Measurements from ENCODE around the gene CCDC15.
A peak's percentile ranks its signal among the peaks of the same experiment; 100 is the strongest.

Gene CCDC15

GRCh38 chr11:124953753-124954589 lies at the start of gene CCDC15:
Gene CCDC15, plus strand, starts transcription at chr11:124954202. Its CDS starts 531 bp downstream, at chr11:124954733.
- Mint-ChIP-seq H3K9me3 (peaks cover 6% of the 10 kb centered on the region), H3K27me3 (ENCODE audit: low read depth, poor library complexity) (peaks cover 9% of the 10 kb centered on the region)
- peak; percentile 96 for DNase-seq

GRCh38 chr11:124915541-124916369 lies 38.2 kb upstream of the CCDC15 start:
- H3K9me3 Mint-ChIP-seq, result peaks cover 48% of the 10 kb centered on the region
- H3K36me3 Mint-ChIP-seq (ENCODE audit: low read depth), result peaks cover 10% of the 10 kb centered on the region
- H3K27me3 Mint-ChIP-seq (ENCODE audit: low read depth, poor library complexity), result peaks cover 42% of the 10 kb centered on the region
- H3K4me1 Mint-ChIP-seq, result peaks cover 3% of the 10 kb centered on the region
- H3K4me3 Mint-ChIP-seq, result no peak overlapping the region
- H3K27ac Mint-ChIP-seq, result peak overlapping the region; percentile 38
- no peak for DNase-seq
- TF ChIP-seq, protein P1, sequence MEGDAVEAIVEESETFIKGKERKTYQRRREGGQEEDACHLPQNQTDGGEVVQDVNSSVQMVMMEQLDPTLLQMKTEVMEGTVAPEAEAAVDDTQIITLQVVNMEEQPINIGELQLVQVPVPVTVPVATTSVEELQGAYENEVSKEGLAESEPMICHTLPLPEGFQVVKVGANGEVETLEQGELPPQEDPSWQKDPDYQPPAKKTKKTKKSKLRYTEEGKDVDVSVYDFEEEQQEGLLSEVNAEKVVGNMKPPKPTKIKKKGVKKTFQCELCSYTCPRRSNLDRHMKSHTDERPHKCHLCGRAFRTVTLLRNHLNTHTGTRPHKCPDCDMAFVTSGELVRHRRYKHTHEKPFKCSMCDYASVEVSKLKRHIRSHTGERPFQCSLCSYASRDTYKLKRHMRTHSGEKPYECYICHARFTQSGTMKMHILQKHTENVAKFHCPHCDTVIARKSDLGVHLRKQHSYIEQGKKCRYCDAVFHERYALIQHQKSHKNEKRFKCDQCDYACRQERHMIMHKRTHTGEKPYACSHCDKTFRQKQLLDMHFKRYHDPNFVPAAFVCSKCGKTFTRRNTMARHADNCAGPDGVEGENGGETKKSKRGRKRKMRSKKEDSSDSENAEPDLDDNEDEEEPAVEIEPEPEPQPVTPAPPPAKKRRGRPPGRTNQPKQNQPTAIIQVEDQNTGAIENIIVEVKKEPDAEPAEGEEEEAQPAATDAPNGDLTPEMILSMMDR (IDR thresholded peaks at IDR 0.05), result no peak

More at GRCh38 chr11:124953753-124954589, at the start of gene CCDC15:
- Mint-ChIP-seq H3K27ac (no peak within 1 kb of the TSS), H3K4me1 (no peaks in the 10 kb centered on the region), H3K36me3 (ENCODE audit: low read depth) (no peaks in the 10 kb centered on the region), H3K4me3 (no peak within 1 kb of the TSS)
- TF ChIP-seq, protein P1 (IDR thresholded peaks at IDR 0.05), result no peak

DNA sequence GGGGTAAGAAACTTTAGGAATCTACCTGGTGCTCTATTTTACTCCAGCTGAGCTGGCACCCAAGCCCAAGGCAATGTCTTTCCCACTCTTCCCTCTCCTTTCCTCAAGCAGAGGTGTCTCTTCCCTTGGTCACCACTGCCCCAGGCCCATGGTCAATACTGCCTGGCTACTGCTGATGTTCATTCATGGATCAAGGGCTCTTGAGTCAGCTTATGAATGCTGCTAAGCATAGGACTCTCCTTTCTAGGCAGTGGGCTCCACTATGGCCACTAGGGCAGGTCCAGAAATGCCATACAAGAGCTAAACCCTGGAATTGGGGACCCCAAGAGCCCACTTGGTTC lies 37.7 kb upstream of the CCDC15 start:
- H3K9me3 Mint-ChIP-seq, result peaks cover 43% of the 10 kb centered on the region
- H3K36me3 Mint-ChIP-seq (ENCODE audit: low read depth), result peaks cover 10% of the 10 kb centered on the region
- no peak for DNase-seq
- H3K4me1 Mint-ChIP-seq, result peaks cover 3% of the 10 kb centered on the region
- H3K27ac Mint-ChIP-seq, result no peak overlapping the region
- TF ChIP-seq, protein P1 (IDR thresholded peaks at IDR 0.05), result no peak
- peaks cover 43% of the 10 kb centered on the region for H3K27me3 Mint-ChIP-seq (ENCODE audit: low read depth, poor library complexity)
- H3K4me3 Mint-ChIP-seq, result no peak overlapping the region

DNA sequence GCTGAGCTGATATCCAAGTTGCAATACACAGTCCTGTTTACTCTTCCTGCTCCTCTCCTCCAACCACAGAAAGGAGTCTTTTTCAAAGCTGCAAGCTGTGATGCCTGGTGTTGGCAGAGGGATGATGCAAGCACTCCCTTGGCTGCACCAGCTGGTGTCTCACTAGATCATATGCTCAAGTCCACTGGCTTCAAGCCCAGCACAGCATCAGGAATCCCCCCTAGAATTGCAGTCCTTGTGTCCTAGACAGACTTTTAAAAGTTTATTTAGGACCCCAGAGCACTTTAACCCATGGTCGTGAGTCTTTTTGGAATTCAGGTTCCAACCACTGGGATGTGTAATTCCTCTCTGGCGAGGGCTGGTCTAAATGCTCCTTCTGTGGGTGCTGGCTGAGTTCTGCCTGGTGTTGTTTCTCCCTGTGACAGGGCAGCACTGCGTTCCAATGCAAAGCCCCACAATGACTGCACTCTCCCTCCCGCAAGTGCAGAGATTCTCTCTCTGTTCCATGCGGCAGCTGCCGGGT lies 36.8 kb upstream of the CCDC15 start:
- H3K9me3 Mint-ChIP-seq, result peaks cover 39% of the 10 kb centered on the region
- H3K4me1 Mint-ChIP-seq, result peaks cover 3% of the 10 kb centered on the region
- peaks cover 45% of the 10 kb centered on the region for H3K27me3 Mint-ChIP-seq (ENCODE audit: low read depth, poor library complexity)
- H3K36me3 Mint-ChIP-seq (ENCODE audit: low read depth), result peaks cover 3% of the 10 kb centered on the region
- TF ChIP-seq, protein P1 (IDR thresholded peaks at IDR 0.05), result no peak
- no peak for DNase-seq
- no peak overlapping the region for H3K27ac Mint-ChIP-seq
- no peak overlapping the region for H3K4me3 Mint-ChIP-seq

DNA sequence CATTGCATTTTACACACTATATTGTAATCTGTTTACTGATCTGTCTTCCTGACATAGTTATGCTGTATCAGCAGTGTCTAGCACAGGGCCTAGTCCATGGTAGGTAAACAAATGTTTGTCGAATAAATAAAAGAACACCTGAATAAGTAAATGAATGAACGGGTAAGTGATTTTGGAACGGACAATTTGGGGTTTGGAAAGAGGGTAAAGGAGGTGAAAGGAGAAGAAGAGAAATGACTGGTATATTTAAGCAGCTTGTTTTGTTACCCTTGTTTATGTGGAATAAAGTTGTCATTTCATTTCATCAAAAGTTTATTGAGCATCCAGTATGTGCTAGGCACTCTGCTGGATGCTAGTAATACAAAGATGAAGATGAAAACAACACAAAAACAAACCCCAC lies 35.1 kb upstream of the CCDC15 start, which contains the start of gene HEPN1:
Gene HEPN1, plus strand, starts transcription at position 301 of the 400 bp plus-strand sequence.
- TF ChIP-seq, protein P1 (IDR thresholded peaks at IDR 0.05), result no peak
- Mint-ChIP-seq H3K4me3 (no peak within 1 kb of the TSS), H3K27me3 (ENCODE audit: low read depth, poor library complexity) (peaks cover 61% of the 10 kb centered on the region)

More for the DNA sequence above, 35.1 kb upstream of the CCDC15 start, which contains the start of gene HEPN1:
- DNase-seq, result no peak
- Mint-ChIP-seq H3K9me3 (peaks cover 28% of the 10 kb centered on the region), H3K4me1 (peaks cover 3% of the 10 kb centered on the region), H3K27ac (no peak within 1 kb of the TSS), H3K36me3 (ENCODE audit: low read depth) (peaks cover 3% of the 10 kb centered on the region)
